Activated naive CD4-positive, alpha-beta T cell (primary cell): ENCODE measurements around the gene FBXL13.
"Not testable (repeated sequence)": the region's sequence is repeated elsewhere in the genome, so short reads cannot be mapped to it uniquely, and the experiment has no call there.

Experiments
- DNase-seq, 4 experiments: peaks; one replicate each; lab custom pipeline; 2025; lab: John Stamatoyannopoulos, UW

FBXL13 gene

DNA sequence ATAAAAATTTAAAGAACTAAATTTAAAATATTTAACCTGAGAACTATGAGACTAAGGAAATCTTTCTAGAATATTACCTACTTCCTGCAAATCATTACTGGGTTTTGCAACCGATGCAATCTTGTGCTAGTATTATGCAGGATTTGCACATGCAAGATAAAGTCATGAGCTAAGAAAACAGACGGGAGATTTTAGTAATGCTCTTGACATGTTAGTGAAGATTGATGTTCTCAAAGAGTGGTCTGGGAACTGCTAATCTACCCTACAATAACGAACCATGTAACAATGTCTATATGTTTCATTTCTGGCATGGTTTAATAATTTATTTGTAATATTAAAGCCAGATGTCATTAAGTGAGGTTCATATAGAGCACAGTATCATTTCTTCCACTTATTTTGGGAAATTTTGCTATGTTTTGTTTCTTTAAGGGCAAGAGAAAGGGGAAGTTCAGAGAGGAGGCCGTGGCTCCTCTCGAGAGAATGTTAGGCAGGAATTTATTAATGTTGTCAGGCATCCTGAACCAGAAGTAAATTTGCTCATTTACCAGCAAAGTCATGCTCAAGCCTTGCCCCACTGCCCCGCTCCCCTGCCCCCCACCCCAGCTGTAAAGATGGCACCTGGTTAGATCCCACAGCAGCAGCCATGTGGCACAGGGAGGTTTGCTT, 139.0 kb downstream of the FBXL13 start:
- no peak for DNase-seq

DNA sequence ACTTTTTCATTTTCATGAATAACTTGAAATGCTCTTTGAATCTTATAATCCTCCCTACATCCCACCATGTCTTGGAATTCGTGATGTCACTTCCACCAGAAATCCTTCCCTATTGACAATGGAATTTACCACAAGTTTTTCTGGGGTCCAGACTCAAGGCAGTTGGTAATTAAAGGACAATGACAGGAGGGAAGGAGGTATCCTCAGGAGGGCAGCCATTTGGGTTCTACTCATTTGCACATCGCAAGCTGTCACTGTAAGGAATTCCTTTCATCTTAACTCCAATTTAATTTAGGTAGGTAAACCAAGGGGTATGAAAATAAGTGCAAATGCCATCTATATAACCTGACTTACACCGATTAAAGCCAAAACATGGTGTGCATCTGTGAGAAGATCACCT, 139.9 kb downstream of the FBXL13 start:
- no peak for DNase-seq

DNA sequence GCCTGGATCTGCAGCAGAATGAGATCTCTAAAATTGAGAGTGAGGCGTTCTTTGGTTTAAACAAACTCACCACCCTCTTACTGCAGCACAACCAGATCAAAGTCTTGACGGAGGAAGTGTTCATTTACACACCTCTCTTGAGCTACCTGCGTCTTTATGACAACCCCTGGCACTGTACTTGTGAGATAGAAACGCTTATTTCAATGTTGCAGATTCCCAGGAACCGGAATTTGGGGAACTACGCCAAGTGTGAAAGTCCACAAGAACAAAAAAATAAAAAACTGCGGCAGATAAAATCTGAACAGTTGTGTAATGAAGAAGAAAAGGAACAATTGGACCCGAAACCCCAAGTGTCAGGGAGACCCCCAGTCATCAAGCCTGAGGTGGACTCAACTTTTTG, 140.4 kb downstream of the FBXL13 start:
- no peak for DNase-seq

DNA sequence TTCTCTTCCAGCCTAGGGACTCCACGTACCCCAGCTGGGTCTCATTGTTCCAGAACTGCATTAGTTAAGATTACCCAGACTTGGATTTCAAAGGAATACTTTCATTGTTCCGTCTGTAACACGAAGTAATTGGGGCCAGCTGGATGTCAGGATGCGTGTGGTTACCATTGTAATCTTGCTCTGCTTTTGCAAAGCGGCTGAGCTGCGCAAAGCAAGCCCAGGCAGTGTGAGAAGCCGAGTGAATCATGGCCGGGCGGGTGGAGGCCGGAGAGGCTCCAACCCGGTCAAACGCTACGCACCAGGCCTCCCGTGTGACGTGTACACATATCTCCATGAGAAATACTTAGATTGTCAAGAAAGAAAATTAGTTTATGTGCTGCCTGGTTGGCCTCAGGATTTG, 140.8 kb downstream of the FBXL13 start:
- no peak for DNase-seq

DNA sequence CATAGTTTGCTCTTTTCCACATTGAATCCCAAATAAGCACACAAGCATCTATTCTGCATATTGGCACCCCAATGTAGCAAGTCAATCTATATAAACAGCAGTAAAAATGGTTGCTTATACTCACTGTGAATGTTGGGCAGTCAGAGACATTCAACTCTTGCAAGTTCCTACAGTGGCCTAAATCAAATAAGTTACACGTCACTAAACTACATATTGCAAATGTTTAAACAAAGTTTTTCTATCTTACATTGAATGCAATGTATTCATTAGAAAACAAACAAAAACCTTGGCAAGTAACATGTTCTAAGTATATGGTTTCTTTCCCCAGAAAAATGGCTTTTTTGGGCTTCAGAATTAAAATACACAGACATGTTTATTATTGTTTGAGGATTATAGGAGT, 142.8 kb downstream of the FBXL13 start:
- no peak for DNase-seq

DNA sequence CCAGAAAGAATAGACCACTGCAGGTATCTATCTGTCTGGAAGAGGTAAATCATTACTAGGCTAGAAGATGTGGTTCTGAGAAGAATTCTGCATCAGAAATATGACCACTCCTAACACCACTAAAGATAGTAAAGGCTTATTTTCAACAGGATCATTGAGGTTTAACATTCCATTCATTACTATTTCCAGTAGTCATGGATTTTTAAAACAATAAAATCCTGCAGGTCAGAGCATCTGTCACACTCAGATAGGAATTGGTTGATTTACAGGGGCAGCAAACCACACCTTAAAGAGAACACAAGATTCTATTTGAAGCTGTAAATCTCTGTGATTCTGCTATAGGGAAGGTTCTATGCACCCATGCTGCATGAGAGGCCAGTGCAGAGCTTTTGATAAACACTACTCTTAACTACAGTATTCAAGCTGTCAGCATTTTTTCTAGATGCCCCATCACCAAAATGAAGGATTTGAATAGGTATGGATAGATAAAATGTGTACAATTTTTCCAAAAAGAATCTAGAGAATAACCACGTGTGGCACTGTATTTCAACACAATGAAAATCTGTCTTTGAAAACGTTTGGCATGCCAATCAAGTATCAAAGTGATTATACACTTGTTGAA, 147.2 kb downstream of the FBXL13 start:
- DNase-seq = no peak

DNA sequence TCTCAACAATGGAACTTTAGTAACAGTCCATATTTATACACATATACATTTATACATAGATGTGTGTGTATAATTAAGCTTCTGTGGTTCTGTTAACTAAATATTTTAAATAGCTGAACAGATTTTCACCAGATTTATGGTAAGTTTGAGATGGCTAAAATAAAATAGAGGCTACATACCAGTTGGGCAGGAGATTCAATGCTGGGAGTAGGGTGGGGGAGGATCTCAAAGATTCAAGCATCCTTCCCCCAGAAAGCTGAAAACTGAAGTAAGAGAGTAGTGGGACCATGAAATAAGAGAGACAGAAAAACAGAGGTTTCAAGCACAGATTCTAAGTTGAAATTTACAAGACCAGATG, 147.8 kb downstream of the FBXL13 start:
- no peak for DNase-seq

DNA sequence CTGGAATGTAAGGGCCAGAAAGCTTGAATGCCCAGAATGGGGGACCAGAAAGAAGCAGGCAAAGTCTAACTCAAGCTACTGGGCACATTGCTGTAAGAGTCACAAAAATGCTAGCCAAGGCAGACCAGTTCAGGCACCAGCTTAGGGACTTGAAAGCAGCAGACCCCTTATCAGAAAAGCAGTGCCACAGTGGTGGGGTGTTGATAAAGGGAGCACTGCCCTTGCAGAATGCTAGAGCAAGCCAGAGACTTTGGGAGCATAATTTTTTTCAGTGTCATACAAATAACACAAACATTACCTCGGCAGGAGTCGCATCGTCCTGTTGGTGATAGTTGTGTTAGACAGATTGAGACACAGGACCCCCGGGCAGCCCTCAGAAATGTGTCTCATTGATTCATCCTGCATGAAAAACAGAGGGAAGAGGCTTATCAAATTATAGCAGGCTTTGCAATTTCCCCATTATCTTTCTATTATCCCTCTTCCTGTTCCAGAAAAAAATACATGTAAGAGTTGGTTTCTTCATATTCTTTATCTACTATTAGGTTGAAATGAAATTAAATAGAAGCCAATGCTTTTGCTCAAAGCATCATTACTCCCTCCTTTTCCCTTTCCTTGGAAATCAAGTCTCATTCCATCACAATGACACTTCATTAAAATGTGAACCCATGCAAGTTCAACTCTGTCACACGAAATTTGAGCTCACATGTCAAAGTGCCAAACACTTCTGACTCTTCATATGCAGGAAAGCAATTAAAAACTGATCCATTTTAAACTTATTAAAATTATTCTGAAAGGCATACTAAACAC, 148.4 kb downstream of the FBXL13 start:
- no peak for DNase-seq

DNA sequence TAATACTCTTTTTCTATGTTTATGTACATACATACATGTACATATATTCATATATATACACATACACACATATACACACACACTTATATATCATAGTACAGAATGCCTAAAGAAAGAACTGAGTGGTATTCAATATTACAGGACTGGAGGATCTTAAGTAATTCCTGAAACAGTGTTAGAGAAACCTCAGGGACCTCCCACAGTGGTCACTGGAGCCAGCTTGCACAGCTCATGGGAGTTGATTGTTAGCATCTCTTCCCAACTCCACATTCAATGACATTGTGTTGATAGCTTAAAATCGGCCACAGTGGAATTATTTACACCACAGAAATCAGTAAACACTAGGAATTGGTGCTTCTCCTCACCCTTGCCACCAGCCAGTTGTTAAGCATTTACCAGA, 155.8 kb downstream of the FBXL13 start:
- DNase-seq = no peak

DNA sequence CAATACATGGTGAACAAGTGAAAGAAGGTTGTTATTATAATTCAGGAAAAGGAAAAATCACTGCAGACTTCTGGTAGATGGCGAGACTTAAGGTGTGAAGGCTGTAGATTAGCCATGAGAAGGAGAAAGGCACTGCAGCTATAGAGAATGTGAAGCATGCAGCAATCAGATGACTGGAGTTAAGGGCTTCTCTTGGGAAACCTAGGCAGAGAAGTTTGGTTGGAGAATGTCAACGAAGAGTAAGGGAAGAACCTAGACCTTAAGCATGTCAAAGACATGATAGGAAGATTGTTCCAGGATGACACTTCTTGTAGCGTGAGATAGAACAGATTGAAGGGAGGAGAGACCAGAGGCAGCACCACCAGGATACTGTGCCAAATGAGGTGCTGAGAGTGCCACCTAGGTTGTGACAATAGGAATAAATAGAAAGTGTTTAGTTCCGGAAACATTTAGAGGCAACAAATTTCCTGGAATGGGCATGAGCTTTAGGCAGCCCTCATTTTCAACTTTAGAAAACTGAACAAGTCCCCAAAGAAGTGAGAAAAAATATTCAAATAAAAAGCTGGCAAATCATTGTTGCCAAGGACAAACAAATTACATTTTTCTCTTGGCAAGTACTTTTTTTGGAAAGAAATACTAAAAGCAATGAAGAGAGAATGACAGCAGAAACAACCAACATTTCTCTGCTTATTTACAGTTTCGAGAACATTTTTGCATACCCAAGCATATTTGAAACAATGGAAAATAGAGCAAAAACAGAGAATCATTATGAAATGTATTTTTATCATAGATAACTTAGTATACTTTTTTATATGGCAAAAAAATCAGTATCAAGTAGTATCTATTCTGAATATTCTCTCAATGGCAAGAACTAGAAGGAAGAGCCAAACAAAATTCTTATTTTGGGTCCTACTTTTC, 156.9 kb downstream of the FBXL13 start:
- no peak for DNase-seq

DNA sequence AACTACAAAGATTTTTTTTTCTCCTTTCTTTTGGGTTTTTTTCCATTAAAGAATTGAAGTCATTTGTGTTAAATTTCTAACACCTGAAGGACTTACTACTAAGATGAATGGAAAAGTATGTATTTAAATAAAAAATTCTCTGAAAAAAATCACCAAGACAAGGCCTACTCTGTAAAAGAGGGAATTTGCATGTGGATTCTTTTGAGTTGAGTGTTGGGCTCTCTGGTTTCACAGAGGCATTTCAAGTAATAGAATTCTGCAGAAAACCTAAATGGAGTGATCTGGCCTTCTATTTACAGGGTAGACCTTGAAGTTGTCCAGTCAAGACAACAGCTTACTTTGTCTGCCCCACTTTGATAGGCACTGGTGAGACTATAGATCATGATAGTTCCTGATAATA, 157.7 kb downstream of the FBXL13 start:
- no peak for DNase-seq

DNA sequence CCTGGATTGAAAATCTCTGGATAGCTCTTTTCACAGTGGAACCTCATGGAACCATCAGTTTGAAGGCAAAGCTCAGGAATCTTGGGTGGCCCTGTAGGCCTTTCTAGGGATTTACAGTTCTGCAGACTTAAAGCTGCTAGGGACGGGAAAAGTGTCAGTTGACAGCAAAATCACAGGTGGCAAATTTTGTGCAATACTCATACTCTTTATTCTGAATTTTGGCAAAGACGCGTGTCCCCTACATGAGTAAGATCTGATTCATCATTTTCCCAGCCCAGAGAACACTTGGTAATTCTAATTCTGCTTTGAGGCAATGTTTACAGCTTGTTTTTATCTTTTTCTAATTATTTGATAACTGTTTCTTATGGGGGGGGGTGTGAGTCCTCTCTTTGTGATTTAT, 158.2 kb downstream of the FBXL13 start:
- no peak for DNase-seq

DNA sequence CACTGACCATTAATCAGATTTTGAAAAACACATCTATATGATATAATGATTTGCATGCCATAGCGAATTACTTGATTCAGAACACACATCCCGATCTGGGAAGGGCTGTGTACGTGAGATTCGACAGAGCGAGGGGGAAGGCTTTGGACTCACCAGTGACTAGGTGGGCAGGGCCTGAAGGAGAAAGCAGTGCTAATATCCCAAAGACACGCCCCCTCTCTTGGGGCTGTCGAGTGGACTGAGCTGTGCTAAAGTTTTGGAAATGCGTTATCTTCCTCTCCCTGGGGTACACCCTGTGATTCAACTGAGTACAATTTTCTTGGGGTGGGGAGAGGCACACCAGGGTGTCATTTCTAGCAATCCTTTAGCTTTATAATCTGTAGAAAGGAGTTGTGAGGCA, 160.0 kb downstream of the FBXL13 start:
- no peak for DNase-seq

DNA sequence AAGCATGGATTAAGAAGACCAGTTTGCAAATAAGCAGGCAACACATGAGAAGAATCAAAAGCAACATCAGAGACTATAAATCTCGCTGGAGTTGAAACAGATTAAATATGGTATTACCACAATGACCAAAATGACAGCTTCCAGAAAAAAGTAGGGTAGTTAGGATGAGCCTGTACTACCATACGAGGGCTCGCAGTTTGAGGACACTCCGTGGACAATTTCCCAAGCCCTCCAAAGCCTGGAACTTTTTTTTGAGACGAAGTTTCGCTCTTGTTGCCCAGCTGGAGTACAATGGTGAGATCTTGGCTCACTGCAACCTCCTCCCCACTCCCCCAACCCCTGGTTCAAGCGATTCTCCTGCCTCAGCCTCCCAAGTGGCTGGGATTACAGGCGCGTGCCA, 160.8 kb downstream of the FBXL13 start:
- no peak for DNase-seq

DNA sequence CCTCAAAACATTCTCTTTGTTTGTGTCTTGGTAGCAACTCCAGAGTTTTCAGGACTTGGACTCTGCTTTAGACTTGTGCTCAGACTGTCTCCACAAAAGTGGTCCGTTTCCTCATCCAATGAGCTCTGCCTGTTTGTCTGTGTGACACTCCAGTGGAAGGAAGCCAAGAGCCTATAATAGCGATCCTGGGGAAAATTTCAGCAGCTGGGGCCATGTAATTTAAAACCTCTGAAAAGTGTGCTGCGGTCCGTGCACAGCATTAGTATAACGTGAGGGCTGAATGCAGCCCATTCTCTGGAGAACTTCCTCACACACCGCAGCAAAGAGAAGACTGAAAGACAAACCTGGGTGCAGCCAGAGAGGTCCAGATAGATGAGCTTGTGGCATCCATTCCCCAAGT, 161.9 kb downstream of the FBXL13 start, which contains the start of gene LRRC17:
LRRC17 (plus strand) TSS at position 259 of the 400 bp plus-strand sequence. CDS start 20,914 bp downstream, outside the sequence.
- DNase-seq = no peak

DNA sequence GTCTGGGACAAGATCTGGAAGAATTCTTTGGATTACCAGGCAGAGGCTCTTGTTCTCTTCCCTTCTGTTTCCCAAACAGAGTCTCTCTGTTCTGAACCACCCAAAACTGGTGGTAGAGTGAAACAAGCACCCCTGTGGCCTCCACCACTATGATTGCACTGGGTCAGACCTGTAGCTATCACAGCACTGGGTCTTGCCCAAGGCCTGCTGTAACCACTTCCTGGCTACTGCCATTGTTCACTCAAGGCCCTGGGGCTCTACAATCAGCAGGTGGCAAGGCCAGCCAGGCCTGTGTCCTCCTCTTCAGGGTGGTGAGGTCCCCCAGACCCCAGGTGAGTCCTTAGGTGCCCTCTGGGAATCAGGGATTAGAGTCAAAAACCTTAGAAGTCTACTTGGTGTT, 165.9 kb downstream of the FBXL13 start:
- DNase-seq = no peak

DNA sequence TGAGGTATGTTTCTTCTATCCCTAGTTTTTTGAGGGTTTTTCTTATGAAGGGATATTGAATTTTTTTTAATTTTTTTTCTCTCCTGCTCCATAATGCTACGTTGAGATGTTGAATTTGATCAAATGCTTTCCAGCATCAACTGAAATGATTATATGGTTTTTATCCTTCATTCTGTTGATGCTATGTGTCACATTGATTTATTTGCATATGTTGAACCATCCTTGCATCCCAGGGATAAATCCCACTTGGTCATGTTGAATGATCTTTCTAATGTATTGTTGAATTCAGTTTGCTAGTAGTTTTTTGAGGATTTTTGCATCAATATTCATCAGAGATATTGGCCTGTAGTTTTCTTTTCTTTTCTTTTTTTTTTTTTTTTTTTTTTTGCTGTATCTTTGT, 171.0 kb downstream of the FBXL13 start:
- not testable (repeated sequence) for DNase-seq

DNA sequence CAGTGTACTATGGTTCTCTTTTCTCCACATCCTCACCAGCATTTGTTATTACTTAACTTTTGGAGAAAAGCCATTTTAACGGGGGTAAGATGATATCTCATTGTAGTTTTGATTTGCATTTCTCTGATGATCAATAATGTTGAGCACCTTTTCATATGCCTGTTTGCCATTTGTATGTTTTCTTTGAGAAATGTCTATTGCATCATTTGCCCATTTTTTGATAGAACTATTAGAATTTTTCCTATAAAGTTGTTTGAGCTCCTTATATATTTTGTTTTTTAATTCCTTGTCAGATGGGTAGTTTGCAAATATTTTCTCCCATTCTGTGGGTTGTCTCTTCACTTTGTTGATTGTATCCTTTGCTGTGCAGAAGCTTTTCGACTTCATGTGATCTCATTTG, 172.5 kb downstream of the FBXL13 start:
- DNase-seq = not testable (repeated sequence)

DNA sequence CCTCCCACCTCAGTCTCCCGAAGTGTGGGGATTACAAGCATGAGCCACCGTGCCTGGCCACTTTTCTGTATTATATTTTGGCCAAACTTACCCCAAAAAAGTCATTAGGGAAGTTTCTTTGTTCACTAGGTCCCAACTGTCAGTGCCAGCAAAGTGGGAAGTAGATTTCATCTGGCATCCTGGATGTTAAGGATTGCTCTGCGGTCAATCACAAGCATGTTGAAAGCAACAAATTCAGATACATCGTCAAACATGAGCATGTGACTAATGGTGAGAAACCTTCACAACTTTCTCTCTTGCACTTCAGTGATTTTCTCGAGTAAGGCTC, 176.1 kb downstream of the FBXL13 start:
- no peak for DNase-seq

DNA sequence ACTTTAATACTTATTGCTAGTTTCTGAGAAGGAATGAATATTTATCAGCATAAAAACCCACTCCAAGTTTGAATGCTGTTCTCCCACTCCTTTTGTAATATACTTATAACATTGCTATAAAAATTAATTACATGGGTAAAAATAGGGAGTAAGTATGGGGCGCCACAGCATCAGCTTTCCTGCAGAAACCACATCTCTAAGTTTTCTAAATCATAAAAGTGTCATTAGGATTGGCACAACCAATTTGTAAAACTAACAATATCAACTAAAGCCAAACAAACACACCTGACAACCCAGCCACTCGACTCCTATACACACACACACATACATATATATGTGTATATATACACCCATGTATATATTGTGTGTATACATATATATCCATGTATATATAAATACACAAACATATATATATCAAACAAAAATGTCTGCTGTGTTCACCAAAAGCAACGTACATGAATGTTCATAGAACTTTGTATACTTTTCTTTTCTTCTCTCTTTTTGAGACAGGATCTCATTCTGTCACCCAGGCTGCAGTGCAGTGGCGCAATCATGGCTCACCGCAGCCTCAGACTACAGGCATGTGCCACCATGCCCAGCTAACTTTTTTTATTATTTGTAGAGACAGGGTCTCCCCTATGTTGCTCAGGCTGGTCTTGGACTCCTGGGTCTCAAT, 176.6 kb downstream of the FBXL13 start:
- DNase-seq = no peak

DNA sequence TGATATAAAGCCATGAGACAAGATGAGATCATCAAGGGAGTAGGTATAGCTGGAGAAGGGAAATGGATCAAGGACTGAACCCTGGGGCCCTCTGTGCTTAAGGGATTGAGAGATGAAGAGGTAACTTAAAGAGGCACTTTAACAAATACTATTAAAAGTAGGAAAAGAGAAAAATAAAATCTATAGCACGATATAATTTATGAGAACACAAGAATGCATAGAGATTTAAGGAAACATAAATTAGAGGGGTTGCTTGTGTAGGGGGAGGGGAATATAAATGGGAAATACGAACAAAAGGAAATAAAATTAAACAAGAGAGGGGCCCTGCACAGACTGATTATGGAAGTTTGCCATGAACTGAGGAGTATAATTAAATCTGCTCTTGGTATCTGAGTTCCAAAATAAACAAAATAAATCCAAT, 177.4 kb downstream of the FBXL13 start:
- DNase-seq = no peak

DNA sequence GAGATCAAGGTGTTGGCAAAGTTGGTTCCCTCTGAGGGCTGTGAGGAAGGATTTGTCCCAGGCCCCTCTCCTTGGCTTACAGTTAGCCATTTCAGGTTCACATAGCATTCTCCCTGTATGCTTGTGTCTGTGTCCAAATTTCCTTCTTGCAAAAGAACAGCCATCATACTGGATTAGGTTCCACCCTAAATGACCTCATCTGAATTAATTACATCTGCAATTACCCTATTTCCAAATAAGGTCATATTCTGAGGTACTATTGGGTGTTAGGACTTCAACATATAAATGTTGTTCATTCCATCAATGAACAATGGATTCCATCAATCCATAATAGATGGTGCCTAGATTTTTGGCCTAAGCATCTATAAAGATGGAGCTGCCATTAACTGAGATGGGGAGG, 178.0 kb downstream of the FBXL13 start:
- no peak for DNase-seq
